GM12874 (cell line): ENCODE measurements around the gene CELSR1.

Experiments used
- TF ChIP-seq, protein P1 (sequence below): IDR thresholded peaks from 2 replicates; pipeline ENCODE4 v1.5.1; 2011; ENCODE audit warnings: low read depth, mild to moderate bottlenecking, control low read depth, low read length, moderate library complexity; ENCODE audit not compliant: insufficient read depth

Gene CELSR1

DNA sequence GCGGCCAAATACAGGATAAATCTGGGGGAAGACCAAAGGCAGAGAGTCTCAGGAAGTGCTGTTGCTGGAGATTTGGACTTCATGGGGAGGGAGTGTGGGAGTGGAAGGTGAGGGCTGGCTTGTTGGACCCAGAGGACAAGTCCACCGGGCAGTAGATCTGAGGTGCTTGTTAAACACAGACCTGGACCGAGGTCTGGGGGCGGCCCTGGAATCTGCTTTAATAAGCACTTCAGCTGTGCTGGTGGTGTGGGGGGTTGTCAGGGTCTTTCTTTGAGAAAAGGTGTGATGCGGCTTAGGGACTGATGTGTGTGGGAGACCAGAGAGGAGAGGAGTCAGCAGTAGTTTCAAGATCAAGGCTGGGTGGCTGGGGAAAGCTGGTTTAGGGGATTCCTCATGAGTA is 197.5 kb downstream of the CELSR1 start:
- TF ChIP-seq, protein P1, sequence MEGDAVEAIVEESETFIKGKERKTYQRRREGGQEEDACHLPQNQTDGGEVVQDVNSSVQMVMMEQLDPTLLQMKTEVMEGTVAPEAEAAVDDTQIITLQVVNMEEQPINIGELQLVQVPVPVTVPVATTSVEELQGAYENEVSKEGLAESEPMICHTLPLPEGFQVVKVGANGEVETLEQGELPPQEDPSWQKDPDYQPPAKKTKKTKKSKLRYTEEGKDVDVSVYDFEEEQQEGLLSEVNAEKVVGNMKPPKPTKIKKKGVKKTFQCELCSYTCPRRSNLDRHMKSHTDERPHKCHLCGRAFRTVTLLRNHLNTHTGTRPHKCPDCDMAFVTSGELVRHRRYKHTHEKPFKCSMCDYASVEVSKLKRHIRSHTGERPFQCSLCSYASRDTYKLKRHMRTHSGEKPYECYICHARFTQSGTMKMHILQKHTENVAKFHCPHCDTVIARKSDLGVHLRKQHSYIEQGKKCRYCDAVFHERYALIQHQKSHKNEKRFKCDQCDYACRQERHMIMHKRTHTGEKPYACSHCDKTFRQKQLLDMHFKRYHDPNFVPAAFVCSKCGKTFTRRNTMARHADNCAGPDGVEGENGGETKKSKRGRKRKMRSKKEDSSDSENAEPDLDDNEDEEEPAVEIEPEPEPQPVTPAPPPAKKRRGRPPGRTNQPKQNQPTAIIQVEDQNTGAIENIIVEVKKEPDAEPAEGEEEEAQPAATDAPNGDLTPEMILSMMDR, result no peak

DNA sequence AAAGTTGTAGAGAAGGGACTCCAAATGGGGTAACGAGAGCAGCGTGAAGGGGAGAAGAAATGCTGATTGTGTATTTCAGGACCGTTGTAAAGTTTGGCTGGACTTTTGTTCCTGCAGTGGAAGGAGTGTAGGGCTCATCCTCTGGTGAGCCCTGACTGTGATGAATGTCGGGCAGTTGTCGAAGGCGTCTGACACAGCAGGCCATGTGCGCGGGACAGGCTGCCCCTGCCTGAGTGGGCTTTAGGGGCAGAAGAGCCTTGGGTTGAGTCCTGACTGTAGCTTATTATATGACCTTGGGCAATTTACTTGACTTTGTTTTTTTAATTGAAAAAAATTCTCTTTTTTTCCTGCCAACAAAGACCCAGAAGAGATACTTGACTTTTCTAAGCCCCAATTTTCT is 198.8 kb downstream of the CELSR1 start:
- TF ChIP-seq, protein P1, result no peak

DNA sequence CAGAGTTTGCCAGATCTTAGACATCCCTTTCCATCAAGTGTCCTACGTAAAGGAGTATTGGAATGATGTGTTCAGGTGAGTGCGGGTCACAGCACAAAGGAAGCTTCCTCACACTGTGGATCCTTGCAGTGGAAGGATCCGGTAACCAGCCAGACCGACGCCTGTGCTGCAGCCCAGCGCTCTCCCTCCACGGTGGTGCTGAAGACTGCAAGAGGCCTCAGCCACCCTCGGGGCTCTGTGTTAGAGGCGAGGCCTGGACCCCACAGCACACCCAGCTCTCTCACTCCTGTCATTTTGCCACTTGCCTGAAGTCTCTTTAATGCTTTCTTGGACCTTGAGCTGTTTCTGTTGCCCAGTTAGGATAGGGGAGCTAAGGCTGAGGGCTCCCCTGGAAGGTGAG is 199.6 kb downstream of the CELSR1 start:
- TF ChIP-seq, protein P1, result no peak

DNA sequence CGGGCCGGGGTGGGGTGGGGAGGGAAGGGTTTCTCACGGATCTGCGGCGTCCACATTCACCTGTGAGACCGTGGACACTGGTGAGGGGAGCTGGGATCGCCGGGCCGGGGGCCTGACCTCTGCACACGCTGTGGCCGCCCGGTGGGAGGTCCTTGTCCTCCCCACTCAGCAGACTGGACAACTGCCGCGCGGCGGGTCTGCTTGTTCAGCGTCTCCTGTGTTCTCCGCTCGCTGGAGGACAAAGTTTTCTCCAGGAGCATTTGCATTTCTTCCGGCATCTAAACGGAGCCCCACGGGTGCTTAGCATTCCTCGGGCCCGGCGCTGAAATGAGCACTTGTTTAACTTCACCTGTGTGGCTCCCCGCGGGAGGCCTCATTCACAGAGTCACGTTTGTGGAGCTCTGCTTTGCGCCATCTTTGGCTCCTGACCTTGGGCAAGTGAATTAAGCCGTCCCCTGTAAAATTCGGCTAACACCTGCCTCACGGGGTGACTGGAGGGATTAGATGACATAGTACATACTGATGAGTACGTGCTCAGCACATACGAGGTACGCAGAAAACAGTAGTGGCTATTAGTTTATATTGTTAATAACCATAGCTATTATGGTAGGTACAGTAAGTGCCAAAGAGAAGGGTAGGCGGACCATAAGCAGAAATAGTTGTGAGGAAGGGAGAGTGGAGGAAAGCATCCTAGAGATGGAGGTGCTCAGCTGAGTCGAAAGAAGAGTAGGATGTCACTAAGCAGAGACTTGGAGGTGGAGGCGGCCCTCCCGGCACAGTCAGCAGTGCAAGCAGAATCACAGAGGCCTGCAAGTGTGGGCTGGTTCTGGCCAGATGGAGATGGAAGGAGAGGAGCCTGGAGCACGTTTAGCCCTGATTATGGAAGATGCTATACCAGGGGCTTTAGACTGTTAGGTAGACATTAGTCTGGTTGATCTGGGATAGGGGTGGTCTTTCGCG is 201.0 kb downstream of the CELSR1 start:
- TF ChIP-seq, protein P1, result no peak

DNA sequence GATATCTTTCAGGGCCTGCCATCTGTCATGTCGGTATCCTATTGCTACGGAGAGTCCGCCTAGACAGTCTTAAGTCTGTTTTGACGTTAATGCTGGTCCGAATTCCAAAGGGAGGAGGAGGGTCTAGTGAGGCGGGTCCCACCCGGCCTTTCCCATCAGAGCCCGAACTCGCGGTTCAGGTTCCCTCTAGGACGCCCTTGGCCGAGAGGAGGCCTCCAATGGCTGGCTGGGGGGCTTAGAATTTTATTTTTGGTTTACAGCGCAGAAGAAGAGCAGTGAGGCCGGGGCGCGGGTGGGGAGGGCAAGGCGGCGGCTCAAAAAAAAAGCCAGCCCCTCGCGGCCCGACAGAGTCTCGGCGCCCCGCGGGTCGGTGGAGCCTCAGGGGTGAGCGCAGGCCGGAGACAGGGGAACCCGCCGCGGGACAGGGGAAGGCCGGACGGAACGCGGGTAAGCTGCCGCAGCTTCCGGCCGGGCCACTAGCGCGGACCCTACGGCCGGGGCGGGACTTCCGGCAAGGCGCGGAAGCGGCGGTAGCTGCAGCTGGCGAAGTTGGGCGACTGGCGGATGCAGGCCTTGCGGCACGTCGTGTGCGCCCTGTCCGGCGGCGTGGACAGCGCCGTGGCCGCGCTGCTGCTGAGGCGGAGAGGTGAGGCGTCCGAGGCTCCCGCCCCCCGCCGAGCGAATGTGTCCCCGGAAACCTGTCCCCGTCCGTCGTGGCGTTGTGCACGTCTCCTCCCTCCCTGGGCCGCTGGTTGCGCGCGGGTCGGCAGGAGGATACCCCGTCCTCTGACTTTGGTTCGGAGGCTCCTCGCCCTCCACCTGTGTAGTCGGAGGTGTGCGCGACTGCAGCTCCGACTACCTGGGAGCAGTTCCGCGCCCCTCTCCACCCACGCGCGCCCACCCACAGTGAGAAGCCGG is 202.0 kb downstream of the CELSR1 start, which contains the start of gene TRMU:
Gene TRMU (plus strand): TSS at position 514 of the 918 bp plus-strand sequence. CDS start 51 bp downstream, at position 565.
- TF ChIP-seq, protein P1, result no peak

DNA sequence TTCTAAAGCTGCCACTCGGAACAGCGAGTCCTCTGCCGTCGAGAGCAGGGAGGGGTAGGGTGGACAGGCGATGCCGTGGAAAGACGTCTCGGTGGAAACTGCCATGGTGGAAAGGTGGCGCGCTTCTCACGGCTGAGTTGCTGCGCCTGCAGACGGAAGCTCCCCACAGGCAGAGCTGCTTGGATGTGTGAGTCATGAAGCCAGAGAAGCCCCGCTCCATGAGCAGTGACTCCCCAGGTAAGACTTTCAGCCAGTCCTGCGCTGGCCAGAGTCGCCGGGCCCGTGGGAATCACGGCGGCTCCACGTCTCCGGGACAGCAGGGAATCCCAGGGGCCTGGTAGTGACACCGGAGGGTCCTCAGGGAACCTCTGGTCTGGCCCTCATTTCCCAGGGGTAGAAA is 205.9 kb downstream of the CELSR1 start:
- TF ChIP-seq, protein P1, result no peak

DNA sequence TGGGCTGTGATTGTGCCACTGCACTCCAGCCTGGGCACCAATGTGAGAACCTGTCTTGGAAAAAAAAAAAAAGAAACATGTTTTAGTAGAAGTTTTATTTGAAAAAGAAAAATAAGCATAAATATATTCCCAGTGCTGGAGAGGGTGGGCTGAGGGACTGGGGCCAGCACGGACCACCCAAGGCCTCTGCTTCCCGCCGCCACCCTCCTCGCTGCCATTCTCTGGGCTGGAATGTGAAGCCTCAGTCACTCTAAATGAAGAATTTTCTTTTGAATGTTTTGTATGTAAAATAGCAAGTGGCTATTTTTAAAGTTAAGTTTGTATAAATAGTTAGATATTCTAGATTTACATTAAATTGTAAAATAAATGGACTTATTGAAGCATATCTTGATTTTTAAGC is 207.0 kb downstream of the CELSR1 start:
- TF ChIP-seq, protein P1, result no peak
